Transverse colon (tissue), 4 donors: ENCODE measurements around the gene FAM83C. TPM values are rescaled to one million over a fixed set of nuclear protein-coding genes. Genes with fewer than 3 reads are reported as not detected.

Experiments
- DNase-seq: peaks from one replicate; pipeline ENCODE4 v3.0.0-alpha.2; 2019
- H3K27ac ChIP-seq, 4 donors: fragments of 200-600 bp; sonication (generic); 2 replicates each; pipeline ENCODE4 v1.5.1; 2016 to 2018; ENCODE audit warnings: inconsistent platforms in 4 of 4
- H3K27me3 ChIP-seq: fragments of 200-600 bp; sonication (generic); 2 replicates; pipeline ENCODE4 v1.5.1; 2017; ENCODE audit warnings: inconsistent platforms
- H3K36me3 ChIP-seq, 4 donors: fragments of 200-600 bp; sonication (generic); 2 replicates each; pipeline ENCODE4 v1.5.1; 2017 to 2019; ENCODE audit warnings: inconsistent platforms in 4 of 4
- H3K4me1 ChIP-seq, 4 donors: fragments of 200-600 bp; sonication (generic); 2 replicates each; pipeline ENCODE4 v1.5.1; 2017 to 2020; ENCODE audit warnings: inconsistent platforms in 4 of 4
- H3K4me3 ChIP-seq, 4 donors: fragments of 200-600 bp; sonication (generic); 1 replicate in 1 of 4; 2 replicates in 3 of 4; pipeline versions ENCODE4 v1.5.1 to v1.6.1; 2017 to 2019; ENCODE audit warnings: inconsistent platforms in 4 of 4
- H3K9me3 ChIP-seq, 2 donors: fragments of 200-600 bp; sonication (generic); 2 replicates each; pipeline ENCODE4 v1.5.1; 2017 to 2019; ENCODE audit warnings: inconsistent platforms in 2 of 2
- CTCF ChIP-seq, 5 experiments: fragments of 200-600 bp in 3 of 5; fragments of 450-650 bp in 2 of 5; sonication (generic) in 3 of 5; IDR thresholded peaks; 1 replicate in 2 of 5; 2 replicates in 3 of 5; pipeline ENCODE4 v1.5.1; 2016 to 2017; ENCODE audit warnings: antibody characterized with exemption in 5 of 5, inconsistent platforms in 3 of 5, mild to moderate bottlenecking in 2 of 5, moderate library complexity in 1 of 5
- EP300 ChIP-seq: sonication (generic); formaldehyde crosslinking; IDR thresholded peaks from one replicate; pipeline ENCODE4 v1.6.1; 2017; ENCODE audit warnings: antibody characterized with exemption, low read depth
- POLR2A ChIP-seq: fragments of 450-650 bp; IDR thresholded peaks from one replicate; pipeline ENCODE4 v1.6.1; 2016; ENCODE audit warnings: antibody characterized with exemption, mild to moderate bottlenecking, moderate library complexity
- POLR2AphosphoS5 ChIP-seq, 3 donors: sonication (generic); formaldehyde crosslinking; IDR thresholded peaks; one replicate each; pipeline ENCODE4 v1.6.1; 2016; ENCODE audit warnings: antibody characterized with exemption in 3 of 3
- WGBS, 2 donors: methylation state at CpG; one replicate each; pipeline ENCODE4 v1.1.5; 2018; ENCODE audit warnings: low coverage in 1 of 2; 5-methylcytosine and 5-hydroxymethylcytosine counted together
- in situ Hi-C, 4 donors: fragments of 200-750 bp; cut with MboI; loops; one replicate each; pipeline versions ENCODE4 v1.15.0 to v1.15.1; 2017; ENCODE audit warnings: low sequenced_read_pairs in 3 of 4, low pct_ligation_motif_present in 1 of 4, low pct_unique_long_range_greater_than_20kb in 1 of 4
- intact Hi-C: fragments of 100-400 bp; cut with DNase I; formaldehyde crosslinking; loops from one replicate; pipeline ENCODE4 v1.15.1; 2023; ENCODE audit warnings: low total_unique reads
- total RNA-seq, 4 donors: library from RNA; depleted of rRNA; stranded (reverse); fragments of >200 nt; gene quantifications; one replicate each; pipeline ENCODE4 v1.1.0, GENCODE V29; 2016

Gene FAM83C
- under 1 TPM in 1 of 4 donors, not detected in 3; 0.14 TPM for total RNA-seq

DNA sequence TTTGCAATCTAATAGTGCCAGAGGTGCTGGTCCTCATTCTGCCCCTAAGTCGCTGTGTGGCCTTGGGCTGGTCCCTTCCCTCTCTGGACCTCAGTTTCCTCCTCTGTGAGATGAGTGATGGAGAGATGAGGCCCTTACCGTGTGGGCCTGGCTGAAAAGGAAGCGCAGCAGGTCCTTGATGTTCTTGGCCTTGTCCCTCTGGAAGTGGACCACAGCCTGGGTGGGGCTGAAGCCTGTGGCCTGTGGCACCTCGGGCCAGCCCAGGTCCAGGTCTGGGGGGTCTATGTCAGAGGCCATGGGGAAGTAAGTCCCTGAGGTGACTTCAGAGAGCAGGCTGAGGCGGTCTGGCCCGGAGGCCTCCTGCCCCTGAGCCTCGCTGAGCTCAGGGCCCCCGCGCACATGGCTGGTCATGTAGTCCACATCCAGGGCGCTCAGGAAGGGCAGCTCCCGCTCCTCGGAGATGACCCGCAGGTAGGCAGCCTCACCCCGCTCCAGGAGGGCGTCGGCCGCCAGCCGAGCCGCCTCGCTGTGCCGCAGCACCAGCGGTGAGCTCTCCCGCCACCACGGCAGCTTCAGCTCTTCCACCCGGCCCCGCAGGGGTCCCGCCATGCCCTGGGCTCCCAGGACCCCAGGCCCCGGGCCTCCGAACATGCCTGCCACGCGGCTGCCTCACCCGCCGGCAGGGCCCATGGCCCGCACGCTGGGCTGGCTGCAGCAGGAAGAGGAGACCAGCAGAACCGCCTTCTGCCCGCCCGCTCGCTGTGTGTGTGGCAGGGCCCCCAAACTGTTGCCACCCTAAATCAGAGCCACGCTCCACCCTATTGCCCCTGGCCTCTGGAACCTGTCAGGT is at the start of gene FAM83C:
TSS of gene FAM83C (minus strand) at position 772 of the 850 bp plus-strand sequence. CDS start at position 651, 121 bp downstream.
- H3K27me3 ChIP-seq: peaks cover 8% of the 10 kb centered on the region
- in situ Hi-C loops (loop anchor here in 1 of 4 donors (10.0 kb wide), 1 partner anchor 153 kb away; no protein-coding TSS in a partner anchor), intact Hi-C loops (no loop called here)
- H3K9me3 ChIP-seq: no peaks in the 10 kb centered on the region
- no peak within 1 kb of the TSS for H3K27ac ChIP-seq
- no peak for TF ChIP-seq POLR2AphosphoS5 (IDR thresholded peaks at IDR 0.05)
- no peak for TF ChIP-seq EP300
- no peak for TF ChIP-seq CTCF (IDR thresholded peaks at IDR 0.05)
- TF ChIP-seq POLR2A: no peak
- H3K36me3 ChIP-seq: no peaks in the 10 kb centered on the region
- no peaks in the 10 kb centered on the region for H3K4me1 ChIP-seq
- H3K4me3 ChIP-seq: no peak within 1 kb of the TSS
- no peak for DNase-seq
- WGBS, 2 donors: 90 to 100% methylated on average over 1 to 39 of the region's 40 CpGs

GRCh38 chr20:35341366-35342028 is 49.3 kb upstream of the FAM83C start:
- intact Hi-C loops: no loop called here
- Histone ChIP-seq H3K4me1 (peaks cover 0 to 24% (median 11%) of the 10 kb centered on the region in 4 donors), H3K27me3 (no peaks in the 10 kb centered on the region), H3K27ac (peak overlapping the region in 3 of 4 donors; percentile 9 to 40 (median 33)), H3K4me3 (no peak overlapping the region), H3K36me3 (peaks cover 0 to 11% (median 3%) of the 10 kb centered on the region in 4 donors), H3K9me3 (no peaks in the 10 kb centered on the region)
- DNase-seq: no peak
- TF ChIP-seq POLR2AphosphoS5 (IDR thresholded peaks at IDR 0.05) (no peak), EP300 (no peak), POLR2A (no peak), CTCF (IDR thresholded peaks at IDR 0.05) (no peak)
- in situ Hi-C loops: no loop called here
- WGBS, 2 donors: 69 to 77% methylated on average over 4 of the region's 4 CpGs

DNA sequence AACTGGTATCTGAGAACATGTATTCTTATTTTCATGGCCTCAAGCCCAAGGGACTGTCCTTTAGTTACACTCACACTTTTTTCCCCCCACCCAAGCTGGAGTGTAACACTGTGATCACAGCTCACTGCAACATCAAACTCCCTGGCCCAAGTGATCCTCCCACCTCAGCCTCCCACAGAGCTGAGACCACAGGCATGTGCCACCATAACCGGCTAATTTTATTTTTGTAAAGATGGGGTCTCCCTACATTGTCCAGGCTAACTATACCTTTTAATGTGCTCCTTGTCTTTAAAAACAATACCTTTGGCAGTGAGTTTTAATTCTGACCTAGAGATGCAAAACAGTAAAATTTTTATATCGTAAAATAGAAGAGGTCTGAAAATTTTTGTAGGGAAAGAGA is 48.2 kb upstream of the FAM83C start:
- intact Hi-C loops (no loop called here), in situ Hi-C loops (no loop called here)
- Histone ChIP-seq H3K9me3 (no peaks in the 10 kb centered on the region), H3K36me3 (peaks cover 0 to under 1% (median 0%) of the 10 kb centered on the region in 4 donors), H3K4me3 (no peak overlapping the region), H3K27ac (peak overlapping the region in 3 of 4 donors; percentile 7 to 33 (median 22)), H3K4me1 (peaks cover 0 to 23% (median 11%) of the 10 kb centered on the region in 4 donors), H3K27me3 (no peaks in the 10 kb centered on the region)
- no peak for DNase-seq
- WGBS, 2 donors: 94 to 100% methylated on average over 2 of the region's 2 CpGs
- TF ChIP-seq EP300 (no peak), POLR2AphosphoS5 (IDR thresholded peaks at IDR 0.05) (no peak), CTCF (IDR thresholded peaks at IDR 0.05) (no peak), POLR2A (no peak)

DNA sequence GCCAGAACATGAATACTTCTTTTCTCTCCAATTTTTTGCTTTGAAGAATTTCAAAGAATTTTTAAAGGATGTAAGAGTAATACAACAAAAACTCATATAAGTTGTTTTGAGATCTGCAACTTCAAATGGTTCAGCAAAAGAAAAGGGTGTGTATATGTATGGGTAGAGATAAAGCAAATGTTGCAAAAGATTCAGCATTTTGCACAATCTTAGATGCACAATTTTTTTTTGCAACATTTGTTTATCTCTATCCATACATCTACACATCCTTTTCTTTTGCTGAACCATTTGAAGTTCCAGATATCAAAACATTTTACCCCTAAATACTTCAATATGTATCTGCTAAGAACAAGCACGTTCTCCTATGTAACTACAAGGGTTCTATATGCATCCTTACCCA is 47.4 kb upstream of the FAM83C start:
- in situ Hi-C loops (no loop called here), intact Hi-C loops (no loop called here)
- Histone ChIP-seq H3K27ac (peak overlapping the region; percentile 21 to 66 (median 56)), H3K4me1 (peaks cover 0 to 17% (median 10%) of the 10 kb centered on the region in 4 donors), H3K9me3 (no peaks in the 10 kb centered on the region), H3K36me3 (no peaks in the 10 kb centered on the region), H3K27me3 (no peaks in the 10 kb centered on the region), H3K4me3 (no peak overlapping the region)
- WGBS, 2 donors: 89 to 100% methylated on average over 1 of the region's 1 CpG
- TF ChIP-seq POLR2A (no peak), CTCF (IDR thresholded peaks at IDR 0.05) (no peak), EP300 (no peak), POLR2AphosphoS5 (IDR thresholded peaks at IDR 0.05) (no peak)
- DNase-seq: no peak
